ENCODE data around the gene FAM124A. TPM values are rescaled to one million over a fixed set of nuclear protein-coding genes. Genes with fewer than 3 reads are reported as not detected.

Gene FAM124A
- total RNA-seq, 1 experiment from 2014 or later: 3.1 TPM

DNA sequence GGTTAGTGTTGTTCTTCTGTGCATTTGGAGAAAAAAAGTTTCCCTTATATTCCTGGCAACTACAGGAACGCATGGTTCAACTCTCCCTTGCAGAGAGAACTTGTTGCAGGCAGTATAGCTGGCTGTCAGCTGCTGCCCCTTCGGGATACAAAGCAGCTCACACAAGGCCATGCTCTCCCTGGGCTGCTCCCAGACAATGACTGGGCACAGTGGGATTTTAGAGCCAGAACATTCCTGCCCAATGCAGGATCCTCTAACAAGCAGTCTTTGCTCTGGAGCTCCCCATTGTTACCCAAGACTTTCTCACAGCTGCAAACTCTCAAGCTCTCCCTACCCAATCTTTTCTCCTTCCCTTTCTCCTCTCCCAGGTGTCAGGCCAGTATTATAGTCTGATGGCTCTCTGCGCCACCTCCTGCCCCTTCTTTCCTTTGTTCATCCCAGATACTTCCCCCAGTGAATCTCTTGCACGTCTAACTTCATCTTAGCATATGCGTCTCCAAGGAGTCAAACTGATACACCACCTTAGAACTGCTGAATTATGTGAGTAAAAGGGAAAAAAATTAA, 89.8 kb downstream of the FAM124A start:
- Histone ChIP-seq H3K4me2 (ENCODE audit: low read length) (no peak overlapping the region), H3K9ac (ENCODE audit: low read length) (no peak overlapping the region), H4K20me1 (ENCODE audit: insufficient read depth) (no peaks in the 10 kb centered on the region), H3K27ac (ENCODE audit: low read depth, low read length) (no peak overlapping the region), H3K9me3 (ENCODE audit: control insufficient read depth in 1 of 2, insufficient read depth in 1 of 2, low read depth in 1 of 2, low read length in 2 of 2) (no peaks in the 10 kb centered on the region), H3K27me3 (ENCODE audit: insufficient read depth, low read length) (no peaks in the 10 kb centered on the region), H3K9me2 (ENCODE audit: insufficient read depth) (no peaks in the 10 kb centered on the region), H3K36me3 (ENCODE audit: control insufficient read depth in 1 of 2, insufficient read depth in 2 of 2, low read length in 2 of 2) (no peaks in the 10 kb centered on the region), H3K79me2 (ENCODE audit: insufficient read depth, low read length) (no peaks in the 10 kb centered on the region), H2AFZ (ENCODE audit: low read depth, low read length, poor library complexity, severe bottlenecking) (no peak overlapping the region), H3K4me3 (replicated peaks in 1 of 2; ENCODE audit: low read depth in 1 of 2, low read length in 2 of 2) (no peak overlapping the region), H3K4me1 (ENCODE audit: control insufficient read depth in 1 of 2, insufficient read depth in 2 of 2, low read length in 2 of 2) (no peaks in the 10 kb centered on the region)
- no peak for TF ChIP-seq SIN3A (IDR thresholded peaks at IDR 0.05; ENCODE audit: low read depth)
- TF ChIP-seq, protein P1, sequence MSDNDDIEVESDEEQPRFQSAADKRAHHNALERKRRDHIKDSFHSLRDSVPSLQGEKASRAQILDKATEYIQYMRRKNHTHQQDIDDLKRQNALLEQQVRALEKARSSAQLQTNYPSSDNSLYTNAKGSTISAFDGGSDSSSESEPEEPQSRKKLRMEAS (IDR thresholded peaks at IDR 0.05): no peak
- TF ChIP-seq RAD21 (IDR thresholded peaks at IDR 0.05; ENCODE audit: low read depth): no peak
- TF ChIP-seq, protein P2, sequence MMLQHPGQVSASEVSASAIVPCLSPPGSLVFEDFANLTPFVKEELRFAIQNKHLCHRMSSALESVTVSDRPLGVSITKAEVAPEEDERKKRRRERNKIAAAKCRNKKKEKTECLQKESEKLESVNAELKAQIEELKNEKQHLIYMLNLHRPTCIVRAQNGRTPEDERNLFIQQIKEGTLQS (IDR thresholded peaks at IDR 0.05): no peak
- TF ChIP-seq EZH2phosphoT487 (IDR thresholded peaks at IDR 0.05; ENCODE audit: borderline replicate concordance): no peak
- no peak for TF ChIP-seq TCF7L2 (IDR thresholded peaks at IDR 0.05; ENCODE audit: borderline replicate concordance, extremely low read depth, insufficient read depth, insufficient read length)
- no peak for TF ChIP-seq CEBPB (IDR thresholded peaks at IDR 0.05; ENCODE audit: low read depth)
- no peak for TF ChIP-seq POLR2A (IDR thresholded peaks at IDR 0.05; ENCODE audit: borderline replicate concordance, extremely low read depth, insufficient read depth, insufficient read length)
- no peak for TF ChIP-seq CBX3 (IDR thresholded peaks at IDR 0.05; ENCODE audit: low read depth)
- TF ChIP-seq ZNF274 (IDR thresholded peaks at IDR 0.05; ENCODE audit: low read depth, low read length): no peak
- TF ChIP-seq JUND (IDR thresholded peaks at IDR 0.05): no peak
- TF ChIP-seq EGR1 (IDR thresholded peaks at IDR 0.05; ENCODE audit: low read depth): no peak
- TF ChIP-seq, protein P3, sequence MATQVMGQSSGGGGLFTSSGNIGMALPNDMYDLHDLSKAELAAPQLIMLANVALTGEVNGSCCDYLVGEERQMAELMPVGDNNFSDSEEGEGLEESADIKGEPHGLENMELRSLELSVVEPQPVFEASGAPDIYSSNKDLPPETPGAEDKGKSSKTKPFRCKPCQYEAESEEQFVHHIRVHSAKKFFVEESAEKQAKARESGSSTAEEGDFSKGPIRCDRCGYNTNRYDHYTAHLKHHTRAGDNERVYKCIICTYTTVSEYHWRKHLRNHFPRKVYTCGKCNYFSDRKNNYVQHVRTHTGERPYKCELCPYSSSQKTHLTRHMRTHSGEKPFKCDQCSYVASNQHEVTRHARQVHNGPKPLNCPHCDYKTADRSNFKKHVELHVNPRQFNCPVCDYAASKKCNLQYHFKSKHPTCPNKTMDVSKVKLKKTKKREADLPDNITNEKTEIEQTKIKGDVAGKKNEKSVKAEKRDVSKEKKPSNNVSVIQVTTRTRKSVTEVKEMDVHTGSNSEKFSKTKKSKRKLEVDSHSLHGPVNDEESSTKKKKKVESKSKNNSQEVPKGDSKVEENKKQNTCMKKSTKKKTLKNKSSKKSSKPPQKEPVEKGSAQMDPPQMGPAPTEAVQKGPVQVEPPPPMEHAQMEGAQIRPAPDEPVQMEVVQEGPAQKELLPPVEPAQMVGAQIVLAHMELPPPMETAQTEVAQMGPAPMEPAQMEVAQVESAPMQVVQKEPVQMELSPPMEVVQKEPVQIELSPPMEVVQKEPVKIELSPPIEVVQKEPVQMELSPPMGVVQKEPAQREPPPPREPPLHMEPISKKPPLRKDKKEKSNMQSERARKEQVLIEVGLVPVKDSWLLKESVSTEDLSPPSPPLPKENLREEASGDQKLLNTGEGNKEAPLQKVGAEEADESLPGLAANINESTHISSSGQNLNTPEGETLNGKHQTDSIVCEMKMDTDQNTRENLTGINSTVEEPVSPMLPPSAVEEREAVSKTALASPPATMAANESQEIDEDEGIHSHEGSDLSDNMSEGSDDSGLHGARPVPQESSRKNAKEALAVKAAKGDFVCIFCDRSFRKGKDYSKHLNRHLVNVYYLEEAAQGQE (IDR thresholded peaks at IDR 0.05; ENCODE audit: low read depth): no peak
- TF ChIP-seq EZH2 (IDR thresholded peaks at IDR 0.05): no peak
- TF ChIP-seq, protein P4, sequence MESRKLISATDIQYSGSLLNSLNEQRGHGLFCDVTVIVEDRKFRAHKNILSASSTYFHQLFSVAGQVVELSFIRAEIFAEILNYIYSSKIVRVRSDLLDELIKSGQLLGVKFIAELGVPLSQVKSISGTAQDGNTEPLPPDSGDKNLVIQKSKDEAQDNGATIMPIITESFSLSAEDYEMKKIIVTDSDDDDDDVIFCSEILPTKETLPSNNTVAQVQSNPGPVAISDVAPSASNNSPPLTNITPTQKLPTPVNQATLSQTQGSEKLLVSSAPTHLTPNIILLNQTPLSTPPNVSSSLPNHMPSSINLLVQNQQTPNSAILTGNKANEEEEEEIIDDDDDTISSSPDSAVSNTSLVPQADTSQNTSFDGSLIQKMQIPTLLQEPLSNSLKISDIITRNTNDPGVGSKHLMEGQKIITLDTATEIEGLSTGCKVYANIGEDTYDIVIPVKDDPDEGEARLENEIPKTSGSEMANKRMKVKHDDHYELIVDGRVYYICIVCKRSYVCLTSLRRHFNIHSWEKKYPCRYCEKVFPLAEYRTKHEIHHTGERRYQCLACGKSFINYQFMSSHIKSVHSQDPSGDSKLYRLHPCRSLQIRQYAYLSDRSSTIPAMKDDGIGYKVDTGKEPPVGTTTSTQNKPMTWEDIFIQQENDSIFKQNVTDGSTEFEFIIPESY (IDR thresholded peaks at IDR 0.05; ENCODE audit: extremely low read depth, insufficient replicate concordance, low read length): no peak
- TF ChIP-seq POLR2AphosphoS5 (IDR thresholded peaks at IDR 0.05; ENCODE audit: low read depth, low read length): no peak
- intact Hi-C loops (cut with micrococcal nuclease): no loop called here
- ChIA-PET RAD21 (ENCODE audit: low non-redundant PET in 1 of 2, low total read pairs in 2 of 2, uncharacterized antibody in 2 of 2, unreplicated experiment in 2 of 2) (no interaction called here), CTCF (interaction anchor here (1.4 kb wide), 1 partner anchor 26 kb away, joined by 3 read pairs; no protein-coding TSS in a partner anchor), POLR2A (no interaction called here)
- no peak for ATAC-seq
- DNase-seq (ENCODE audit: low read depth, low spot score): no peak
- no TSS peak for BruUV-seq (replicated peaks)
